ENCODE measurements around the gene ZAR1.

DNA sequence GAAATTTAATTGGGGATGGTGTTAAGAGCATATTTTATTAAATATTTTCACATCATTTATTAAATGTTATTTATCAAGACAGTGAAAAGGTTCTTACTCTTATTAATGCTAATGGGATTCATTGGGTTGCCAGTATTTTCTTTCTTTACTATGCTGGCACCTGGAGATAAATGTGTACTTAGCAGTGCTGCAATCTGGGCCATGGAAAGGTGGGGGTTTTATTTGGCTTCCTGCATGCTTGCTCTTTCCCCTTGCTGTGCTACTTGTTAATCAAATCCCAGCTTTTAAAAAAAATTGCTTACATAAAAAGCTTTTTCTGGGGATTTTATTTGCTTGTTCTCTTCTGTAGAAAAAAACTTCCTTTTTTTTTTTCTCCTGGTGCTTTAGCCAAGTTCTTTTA, 48.3 kb downstream of the ZAR1 start:
- TF ChIP-seq, protein P1, sequence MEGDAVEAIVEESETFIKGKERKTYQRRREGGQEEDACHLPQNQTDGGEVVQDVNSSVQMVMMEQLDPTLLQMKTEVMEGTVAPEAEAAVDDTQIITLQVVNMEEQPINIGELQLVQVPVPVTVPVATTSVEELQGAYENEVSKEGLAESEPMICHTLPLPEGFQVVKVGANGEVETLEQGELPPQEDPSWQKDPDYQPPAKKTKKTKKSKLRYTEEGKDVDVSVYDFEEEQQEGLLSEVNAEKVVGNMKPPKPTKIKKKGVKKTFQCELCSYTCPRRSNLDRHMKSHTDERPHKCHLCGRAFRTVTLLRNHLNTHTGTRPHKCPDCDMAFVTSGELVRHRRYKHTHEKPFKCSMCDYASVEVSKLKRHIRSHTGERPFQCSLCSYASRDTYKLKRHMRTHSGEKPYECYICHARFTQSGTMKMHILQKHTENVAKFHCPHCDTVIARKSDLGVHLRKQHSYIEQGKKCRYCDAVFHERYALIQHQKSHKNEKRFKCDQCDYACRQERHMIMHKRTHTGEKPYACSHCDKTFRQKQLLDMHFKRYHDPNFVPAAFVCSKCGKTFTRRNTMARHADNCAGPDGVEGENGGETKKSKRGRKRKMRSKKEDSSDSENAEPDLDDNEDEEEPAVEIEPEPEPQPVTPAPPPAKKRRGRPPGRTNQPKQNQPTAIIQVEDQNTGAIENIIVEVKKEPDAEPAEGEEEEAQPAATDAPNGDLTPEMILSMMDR (conservative IDR thresholded peaks at IDR 0.05; ENCODE audit: low read length): no peak
- TF ChIP-seq EZH2phosphoT487 (IDR thresholded peaks at IDR 0.05; ENCODE audit: borderline replicate concordance, low read depth, low read length): no peak
